GM11168 (cell line): ENCODE measurements around the gene LAIR1.
"Not testable (repeated sequence)": the region's sequence is repeated elsewhere in the genome, so short reads cannot be mapped to it uniquely, and the experiment has no call there.

ENCODE experiments used
- in situ Hi-C: fragments of 300-500 bp; cut with MboI; formaldehyde crosslinking; loops from one replicate; pipeline ENCODE4 v1.12.0; 2022; ENCODE audit warnings: low sequenced_read_pairs; ENCODE audit not compliant: unreplicated experiment

Gene LAIR1

DNA sequence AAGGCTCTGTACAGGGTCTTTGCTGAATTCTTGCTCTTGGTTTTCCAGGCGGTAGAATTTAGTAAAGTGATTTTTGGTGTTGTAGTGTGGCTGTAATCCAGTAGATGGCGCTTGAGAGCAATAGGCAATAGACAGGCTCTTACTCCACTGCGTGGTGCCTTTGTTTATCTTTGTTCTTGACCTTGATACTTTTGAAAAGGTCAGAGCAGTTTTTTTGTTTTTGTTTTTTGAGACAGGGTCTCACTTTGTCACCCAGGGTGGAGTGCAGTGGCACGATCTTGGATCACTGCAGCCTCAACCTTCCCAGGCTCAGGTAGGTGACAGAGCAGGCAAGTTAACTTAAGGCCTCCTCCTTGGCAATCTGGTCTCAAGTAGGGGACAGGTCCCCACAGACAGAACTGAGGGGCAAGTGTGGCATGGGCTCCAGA lies 39.5 kb downstream of the LAIR1 start:
- in situ Hi-C loops, result no loop called here

DNA sequence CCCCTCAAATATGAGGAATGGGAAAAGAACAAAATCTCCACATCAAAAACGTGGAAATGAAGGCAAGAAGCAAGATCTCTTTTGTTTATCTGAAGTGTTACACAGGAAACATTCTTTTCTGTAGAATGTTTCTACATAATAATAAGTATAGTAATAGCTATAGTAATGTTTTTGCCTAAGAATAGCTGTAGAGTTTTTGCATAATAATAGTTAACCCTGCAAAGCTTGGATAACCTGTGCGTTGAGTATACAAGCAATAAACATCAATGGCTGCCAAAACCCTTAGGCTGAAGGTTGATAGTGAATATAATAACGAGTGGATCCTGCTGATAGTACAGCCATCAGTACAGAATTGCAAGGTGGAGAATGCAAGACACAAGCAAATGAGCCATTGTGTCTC lies 40.7 kb downstream of the LAIR1 start:
- in situ Hi-C loops, result no loop called here

DNA sequence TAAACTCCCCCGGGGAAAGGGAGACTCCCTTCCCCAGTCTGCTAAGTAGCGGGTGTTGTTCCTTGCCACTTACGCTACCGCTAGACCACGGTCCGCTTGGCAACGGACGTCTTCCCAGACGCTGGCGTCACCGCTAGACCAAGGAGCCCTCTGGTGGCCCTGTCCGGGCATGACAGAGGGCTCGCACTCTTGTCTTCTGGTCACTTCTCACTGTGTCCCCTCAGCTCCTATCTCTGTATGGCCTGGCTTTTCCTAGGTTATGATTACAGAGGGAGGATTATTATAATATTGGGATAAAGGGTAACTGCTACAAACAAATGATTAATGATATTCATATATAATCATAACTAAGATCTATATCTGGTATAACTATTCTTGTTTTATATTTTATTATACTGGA lies 41.8 kb downstream of the LAIR1 start:
- in situ Hi-C loops, result not testable (repeated sequence)

DNA sequence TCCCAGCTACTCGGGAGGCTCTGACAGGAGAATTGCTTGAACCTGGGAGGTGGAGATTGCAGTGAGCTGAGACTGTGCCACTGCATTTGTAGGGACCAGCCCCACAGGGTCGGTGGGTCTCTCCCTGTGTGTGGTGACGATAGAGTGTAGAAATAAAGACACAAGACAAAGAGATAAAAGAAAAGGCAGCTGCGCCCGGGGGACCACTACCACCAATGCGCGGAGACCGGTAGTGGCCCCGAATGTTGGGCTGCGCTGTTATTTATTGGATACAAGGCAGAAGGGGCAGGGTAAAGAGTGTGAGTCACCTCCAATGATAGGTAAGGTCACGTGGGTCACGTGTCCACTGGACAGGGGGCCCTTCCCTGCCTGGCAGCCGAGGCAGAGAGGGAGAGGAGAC lies 42.4 kb downstream of the LAIR1 start:
- in situ Hi-C loops, result not testable (repeated sequence)

DNA sequence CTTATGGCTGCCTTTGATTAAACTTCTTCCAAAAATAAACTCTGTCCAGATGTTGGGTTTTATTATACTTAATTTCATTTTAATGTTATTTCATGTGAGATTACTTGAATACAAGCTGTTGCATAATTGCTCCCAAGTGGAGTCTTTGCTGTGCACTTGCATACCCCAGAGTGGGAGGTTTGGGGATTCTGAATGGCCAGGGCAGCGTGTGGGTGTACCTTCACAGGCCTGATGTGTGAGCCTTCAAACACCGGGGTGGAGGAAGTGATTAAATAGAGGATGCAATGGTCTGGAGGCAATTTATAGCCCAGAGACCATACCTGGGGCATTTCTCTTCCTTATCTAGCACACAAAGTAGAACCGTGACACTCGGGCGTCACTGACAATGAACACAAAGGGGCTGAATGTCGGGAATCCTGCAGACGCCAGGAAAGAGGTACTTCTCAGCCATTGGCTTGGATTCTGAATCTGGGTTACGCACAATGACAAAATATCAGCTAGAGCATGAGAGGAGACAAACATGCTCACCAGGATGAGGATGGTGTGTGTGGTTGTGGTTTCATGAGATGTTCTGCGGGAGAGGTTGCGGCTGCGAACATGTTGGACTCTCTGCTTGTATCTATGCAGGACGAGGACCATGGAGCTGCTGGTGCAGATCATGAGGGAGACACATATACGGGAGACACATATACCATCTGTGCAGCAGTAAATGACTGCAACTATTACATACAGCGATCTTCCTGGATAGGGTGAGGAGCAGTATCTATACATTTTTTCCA lies 44.6 kb downstream of the LAIR1 start:
- in situ Hi-C loops, result no loop called here

DNA sequence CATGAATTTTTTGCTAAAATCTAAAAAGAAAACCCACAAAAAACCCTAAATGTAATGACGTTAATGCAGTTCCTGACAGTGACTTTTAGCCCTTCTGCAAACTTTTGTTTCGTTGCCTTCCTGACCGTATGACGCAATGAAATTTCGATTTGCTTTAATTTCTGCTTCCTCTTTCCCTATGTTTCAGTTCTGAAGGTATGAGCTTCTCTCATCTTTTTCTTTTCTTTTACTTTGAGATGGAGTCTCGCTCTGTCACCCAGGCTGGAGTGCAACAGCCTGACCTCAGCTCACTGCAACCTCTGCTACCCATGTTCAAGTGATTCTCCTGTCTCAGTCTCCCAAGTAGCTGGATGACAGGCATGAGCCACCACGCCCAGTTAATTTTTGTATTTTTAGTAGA lies 45.7 kb downstream of the LAIR1 start:
- in situ Hi-C loops, result no loop called here

DNA sequence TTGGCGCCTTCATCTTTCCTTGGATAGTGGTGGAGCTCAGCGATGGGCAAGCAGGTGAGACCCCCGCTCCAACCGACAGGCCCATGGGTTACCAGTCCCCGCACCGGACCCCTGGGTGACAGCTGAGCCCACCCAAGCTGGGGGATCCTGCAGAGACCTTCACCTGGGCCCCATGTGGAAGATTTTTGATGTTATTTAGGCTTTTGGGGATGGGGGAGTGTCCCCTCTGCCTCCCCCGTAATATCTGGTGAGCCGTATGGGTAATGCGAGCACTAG lies 46.8 kb downstream of the LAIR1 start:
- in situ Hi-C loops, result no loop called here

DNA sequence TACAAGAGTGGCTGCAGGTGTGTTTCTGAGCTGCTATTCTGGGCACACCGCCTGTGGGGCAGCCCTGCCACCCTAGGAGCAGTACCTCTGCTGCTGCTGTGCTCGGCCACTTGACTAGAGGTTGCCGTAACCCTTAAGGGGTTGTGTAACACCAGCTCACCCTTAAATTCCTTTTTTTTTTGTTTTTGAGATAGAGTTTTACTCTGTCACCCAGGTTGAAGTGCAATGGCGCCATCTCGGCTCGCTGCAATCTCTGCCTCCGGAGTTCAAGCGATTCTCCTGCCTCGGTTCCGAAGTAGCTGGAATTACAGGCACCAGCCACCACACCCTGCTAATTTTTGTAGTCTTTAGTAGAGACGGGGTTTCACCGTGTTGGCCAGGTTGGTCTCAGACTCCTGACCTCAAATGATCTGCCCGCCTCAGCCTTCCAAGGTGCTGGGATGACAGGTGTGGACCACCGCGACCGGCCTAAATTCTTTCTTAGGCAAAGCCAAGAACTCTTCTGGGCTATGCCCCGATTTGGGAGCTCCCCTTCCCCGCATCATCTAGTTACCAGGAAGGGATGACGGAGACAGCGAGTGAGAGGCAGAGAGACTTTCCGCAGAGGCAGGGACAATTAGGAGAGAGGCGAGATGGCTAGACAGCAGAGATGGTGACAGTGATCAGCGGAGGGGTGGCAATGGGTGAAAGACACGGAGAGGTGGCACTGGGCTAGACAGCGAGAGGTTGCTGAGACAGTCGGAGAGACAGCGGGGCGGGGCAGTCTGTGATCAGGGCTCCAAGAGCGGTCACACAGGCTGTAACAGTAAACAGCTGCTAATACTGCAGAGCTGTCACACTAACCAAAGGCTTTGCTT lies 47.4 kb downstream of the LAIR1 start:
- in situ Hi-C loops, result no loop called here

DNA sequence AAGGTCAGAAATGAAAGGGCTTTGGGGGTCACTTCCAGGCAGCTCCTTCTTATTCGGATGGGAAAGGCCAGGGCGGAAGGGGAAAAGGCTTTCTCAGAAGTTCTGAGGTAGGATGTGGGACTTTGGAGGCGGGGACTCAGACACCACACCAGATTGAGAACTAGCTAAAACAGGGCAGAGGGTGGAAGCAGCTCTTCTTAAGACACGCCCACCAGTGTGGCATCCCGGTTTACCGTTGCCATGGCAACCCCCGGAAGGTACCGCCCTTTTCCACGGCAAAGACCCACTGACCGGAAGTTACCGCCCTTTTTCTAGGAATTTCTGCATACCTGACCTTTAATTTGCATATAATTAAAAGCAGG lies 48.0 kb downstream of the LAIR1 start:
- in situ Hi-C loops, result no loop called here

DNA sequence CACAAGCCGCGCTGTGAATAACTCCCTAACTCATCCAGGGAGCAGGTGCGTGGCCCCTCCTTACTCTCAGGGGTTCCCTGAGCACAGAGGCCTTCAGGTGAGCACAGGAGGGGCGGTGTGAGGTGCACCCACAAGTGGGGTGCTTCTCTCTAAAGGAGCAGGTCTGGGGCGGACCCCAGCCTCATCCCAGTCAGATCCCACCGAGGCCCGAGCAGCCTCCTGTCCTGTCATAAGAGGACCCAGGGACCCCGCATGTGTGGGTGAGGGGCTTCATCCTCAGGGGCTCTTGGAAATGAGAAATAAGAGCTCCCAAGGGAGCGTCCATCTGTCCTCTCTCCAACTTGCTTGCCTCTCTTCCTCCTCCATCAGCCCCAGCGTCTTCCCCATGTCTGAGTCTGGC lies 48.8 kb downstream of the LAIR1 start:
- in situ Hi-C loops, result no loop called here

DNA sequence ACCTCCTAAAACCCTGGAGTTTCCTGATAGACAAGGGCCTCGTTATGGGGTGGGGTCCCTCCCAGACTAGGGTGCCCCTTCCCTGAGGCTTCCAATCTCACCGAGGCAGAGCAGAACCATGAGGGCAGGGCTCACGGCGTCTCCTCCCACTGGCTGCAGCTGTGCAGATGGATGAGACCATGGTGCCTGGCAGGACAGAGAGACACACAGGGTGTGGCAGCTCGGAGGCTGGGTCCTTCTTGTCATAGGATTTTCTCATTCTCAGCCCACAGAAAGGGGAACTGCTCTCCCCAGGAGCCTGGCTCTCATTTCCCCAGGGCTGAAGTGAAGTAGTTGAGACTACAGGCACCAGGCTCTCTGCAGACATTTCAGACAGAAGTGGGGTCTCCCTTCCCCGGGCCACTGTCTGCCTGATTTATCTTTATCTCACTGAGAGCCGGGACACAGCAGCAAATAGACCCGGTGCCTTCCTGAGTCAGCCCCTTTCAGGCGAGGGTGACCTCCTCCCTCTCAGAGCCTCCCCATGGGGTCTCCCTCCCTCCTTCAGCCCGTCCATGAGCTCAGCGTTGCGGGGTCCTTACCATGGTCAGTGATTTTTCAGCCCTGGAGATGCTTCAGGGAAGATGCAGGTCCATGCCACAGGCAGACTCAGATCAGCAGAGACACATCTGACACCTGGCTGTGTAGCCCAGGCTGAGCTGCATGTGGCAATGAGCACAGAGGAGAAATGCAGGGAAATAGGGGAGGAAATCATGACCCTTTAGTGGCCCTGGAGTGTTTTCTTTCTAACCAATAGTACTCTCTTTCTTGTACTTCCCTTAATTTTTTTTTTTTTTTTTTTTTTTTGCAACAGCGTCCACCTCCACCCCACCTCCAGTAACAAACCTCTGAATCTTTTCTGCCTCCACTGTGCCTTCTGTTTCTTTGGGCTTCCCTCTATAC lies 52.0 kb downstream of the LAIR1 start, which contains the start of gene LILRA5:
TSS of gene LILRA5 (minus strand) at position 731 of the 942 bp plus-strand sequence. CDS start at position 584, 147 bp downstream.
- in situ Hi-C loops, result no loop called here

DNA sequence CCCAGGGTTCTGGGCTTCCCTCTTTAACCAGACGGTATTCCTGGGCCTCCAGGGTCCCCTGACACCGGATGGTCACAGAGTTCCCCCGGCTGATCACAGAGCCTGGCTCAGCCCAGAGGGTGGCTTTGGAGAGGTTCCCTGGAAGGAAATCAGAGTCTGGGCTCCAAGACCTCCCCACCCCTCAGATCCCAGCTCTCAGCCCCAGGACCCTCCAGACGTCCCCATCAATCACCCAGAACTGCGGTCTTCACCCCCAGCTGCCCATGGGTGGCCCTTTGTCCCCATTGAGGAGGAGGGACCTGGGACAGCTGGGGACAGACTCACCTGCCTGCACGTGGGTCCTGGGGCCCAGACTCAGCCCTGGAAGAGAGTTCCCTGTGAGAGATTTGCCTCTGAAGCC lies 52.7 kb downstream of the LAIR1 start:
- in situ Hi-C loops, result no loop called here

DNA sequence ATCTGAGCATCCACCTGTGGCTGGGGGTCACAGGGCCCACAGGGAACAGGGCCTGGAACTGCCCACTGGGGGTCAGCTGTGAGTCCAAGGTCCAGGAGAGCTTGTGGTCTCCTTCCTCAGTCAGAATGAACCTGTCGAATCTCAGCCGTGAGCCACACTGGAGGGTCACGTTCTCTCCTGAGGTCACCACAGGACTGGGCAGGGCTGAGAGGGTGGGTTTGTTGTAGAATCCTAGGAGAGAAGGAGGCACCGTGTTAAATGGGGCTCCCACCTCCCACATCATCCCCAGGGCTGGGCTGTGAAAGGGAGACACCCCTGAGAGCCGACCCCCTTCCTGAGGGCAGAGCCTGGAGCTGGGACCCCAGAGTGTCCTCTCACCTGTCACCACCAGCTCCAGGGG lies 53.2 kb downstream of the LAIR1 start:
- in situ Hi-C loops, result no loop called here

DNA sequence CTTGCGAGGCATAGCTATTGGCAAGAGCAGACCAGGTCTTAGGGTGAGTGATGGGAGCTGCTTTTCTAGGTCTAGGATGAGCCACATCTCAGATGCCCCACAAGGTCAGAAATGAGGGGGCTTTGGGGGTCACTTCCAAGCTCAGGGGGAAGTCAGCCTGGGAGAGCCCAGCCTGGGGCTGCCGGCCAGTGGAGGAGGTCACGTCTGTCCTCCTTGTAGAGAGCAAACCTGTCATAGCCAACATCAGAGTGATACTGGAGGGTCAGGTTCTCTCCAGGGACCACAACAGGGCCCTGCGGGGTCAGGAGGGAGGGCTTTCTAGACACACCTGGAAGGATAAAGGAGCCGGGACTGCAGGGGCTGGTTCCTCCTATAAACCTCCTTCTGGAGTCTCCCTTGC lies 54.2 kb downstream of the LAIR1 start:
- in situ Hi-C loops, result no loop called here

DNA sequence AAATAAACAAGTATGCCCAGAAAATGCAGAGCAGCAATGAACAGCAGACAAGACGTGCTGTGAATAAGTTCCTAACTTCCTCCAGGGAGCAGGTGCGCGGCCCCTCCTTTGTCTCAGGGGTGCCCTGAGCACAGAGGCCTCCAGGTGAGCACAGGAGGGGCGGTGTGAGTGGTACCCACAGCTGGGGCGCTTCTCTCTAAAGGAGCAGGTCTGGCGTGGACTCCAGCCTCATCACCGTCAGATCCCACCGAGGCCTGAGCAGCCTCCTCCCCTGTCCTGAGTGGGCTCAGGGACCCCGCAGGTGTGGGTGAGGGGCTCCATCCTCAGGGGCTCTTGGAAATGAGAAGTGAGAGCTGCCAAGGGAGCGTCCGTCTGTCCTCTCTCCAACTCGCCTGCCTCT lies 54.9 kb downstream of the LAIR1 start:
- in situ Hi-C loops, result no loop called here

DNA sequence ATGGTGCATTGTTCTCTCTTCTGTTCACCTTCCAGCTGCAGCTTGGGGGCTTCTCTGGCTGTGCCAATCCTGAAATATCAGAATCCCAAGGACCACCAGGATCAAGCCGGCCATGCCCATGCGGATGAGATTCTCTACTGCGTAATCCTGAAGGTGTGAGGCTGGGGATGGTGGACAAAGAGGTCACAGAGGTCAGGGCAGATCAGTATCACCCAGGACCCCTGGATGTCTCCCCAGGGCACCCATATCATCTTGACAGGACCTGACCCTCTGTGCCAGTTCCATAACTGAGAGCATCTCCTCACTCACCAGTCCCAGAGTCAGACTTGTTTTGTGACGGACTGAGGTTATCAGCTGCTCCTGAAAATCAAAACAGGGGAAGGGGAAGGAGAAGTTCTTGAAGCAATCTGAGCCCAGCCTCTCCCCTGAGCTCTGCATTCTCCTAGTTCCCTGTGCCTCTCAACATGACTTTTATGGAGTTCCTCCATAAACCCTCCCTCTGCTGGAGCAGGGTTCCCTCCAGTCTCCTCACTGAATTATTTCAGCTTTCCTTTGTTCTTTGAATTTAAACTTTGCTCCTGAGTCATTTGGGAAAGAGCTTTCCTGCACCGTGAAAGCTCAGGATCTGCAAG lies 57.2 kb downstream of the LAIR1 start:
- in situ Hi-C loops, result no loop called here

DNA sequence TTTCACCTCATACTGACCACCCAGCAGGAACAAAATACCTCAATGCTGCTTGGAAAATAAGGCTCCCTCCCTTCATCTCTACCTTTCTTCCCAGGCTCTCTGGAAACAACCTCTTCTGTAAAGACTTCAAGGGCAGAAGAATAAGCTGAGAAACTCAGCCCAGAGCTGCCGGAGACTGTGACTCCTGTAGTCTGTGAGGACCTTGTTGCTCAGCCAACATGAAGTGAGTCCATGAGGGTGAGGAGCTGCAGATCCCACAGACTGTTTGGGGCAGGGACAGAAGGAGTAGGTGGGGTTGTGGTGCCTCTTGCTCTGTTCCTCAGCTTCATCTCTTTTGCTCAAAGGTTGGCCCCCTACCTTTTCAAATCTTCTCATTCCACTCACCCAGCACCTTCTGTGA lies 59.6 kb downstream of the LAIR1 start:
- in situ Hi-C loops, result no loop called here

DNA sequence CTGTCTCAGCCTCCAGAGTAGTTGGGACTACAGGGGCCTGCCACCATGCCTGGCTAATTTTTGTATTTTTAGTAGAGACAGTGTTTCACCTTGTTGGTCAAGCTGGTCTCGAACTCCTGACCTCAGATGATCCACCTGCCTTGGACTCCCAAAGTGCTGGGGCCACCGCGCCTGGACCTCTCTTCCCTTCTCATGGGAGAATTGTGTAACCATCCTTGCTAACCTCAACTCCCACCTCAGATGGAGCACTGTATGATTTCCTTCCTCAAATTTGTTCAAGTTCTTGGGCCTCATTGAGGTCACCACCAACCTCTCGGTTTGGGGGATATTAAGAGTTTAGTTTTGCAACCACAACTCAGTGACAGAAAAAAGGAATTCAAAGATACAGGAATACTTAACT lies 62.5 kb downstream of the LAIR1 start:
- in situ Hi-C loops, result no loop called here
